HL-60/S4 (cell line): Measurements from ENCODE around the gene FOXJ3.

Experiments used
- in situ Hi-C: fragments of 300-500 bp; cut with MboI; formaldehyde crosslinking; loops from 2 replicates; pipeline ENCODE4 v1.14.3; 2022; ENCODE audit warnings: low sequenced_read_pairs

The FOXJ3 gene

GRCh38 chr1:42335809-42336518, 929 bp upstream of the FOXJ3 start:
- in situ Hi-C loops: no loop called here

GRCh38 chr1:42334240-42335049, 590 bp downstream of the FOXJ3 start:
- in situ Hi-C loops: no loop called here

GRCh38 chr1:42333662-42334239, 1.3 kb downstream of the FOXJ3 start:
- in situ Hi-C loops: no loop called here

GRCh38 chr1:42332877-42333276, 2.2 kb downstream of the FOXJ3 start:
- in situ Hi-C loops: no loop called here

GRCh38 chr1:42330215-42330614, 4.8 kb downstream of the FOXJ3 start:
- in situ Hi-C loops: no loop called here

- in situ Hi-C loops: no loop called here
Observed at GRCh38 chr1:42328916-42329496, 6.0 kb downstream of the FOXJ3 start.

GRCh38 chr1:42328047-42328625, 6.9 kb downstream of the FOXJ3 start:
- in situ Hi-C loops: no loop called here

GRCh38 chr1:42325014-42325402, 10.0 kb downstream of the FOXJ3 start:
- in situ Hi-C loops: no loop called here

- in situ Hi-C loops: no loop called here
Observed at GRCh38 chr1:42324398-42325013, 10.5 kb downstream of the FOXJ3 start.

- in situ Hi-C loops: no loop called here
Observed at GRCh38 chr1:42323551-42323950, 11.5 kb downstream of the FOXJ3 start.

- in situ Hi-C loops: no loop called here
Observed at GRCh38 chr1:42322577-42322976, 12.5 kb downstream of the FOXJ3 start.

- in situ Hi-C loops: no loop called here
Observed at GRCh38 chr1:42321731-42322130, 13.3 kb downstream of the FOXJ3 start.

- in situ Hi-C loops: no loop called here
Observed at GRCh38 chr1:42320708-42321107, 14.3 kb downstream of the FOXJ3 start.

- in situ Hi-C loops: no loop called here
Observed at GRCh38 chr1:42319871-42320484, 15.1 kb downstream of the FOXJ3 start.

GRCh38 chr1:42319128-42319851, 15.7 kb downstream of the FOXJ3 start:
- in situ Hi-C loops: no loop called here

GRCh38 chr1:42318601-42319000, 16.4 kb downstream of the FOXJ3 start:
- in situ Hi-C loops: no loop called here

GRCh38 chr1:42317308-42317707, 17.7 kb downstream of the FOXJ3 start:
- in situ Hi-C loops: no loop called here

GRCh38 chr1:42316292-42316691, 18.7 kb downstream of the FOXJ3 start:
- in situ Hi-C loops: no loop called here

- in situ Hi-C loops: no loop called here
Observed at GRCh38 chr1:42315500-42315899, 19.5 kb downstream of the FOXJ3 start.

GRCh38 chr1:42313970-42314369, 21.1 kb downstream of the FOXJ3 start:
- in situ Hi-C loops: no loop called here
